A549 (cell line): ENCODE data around the gene SHOC2. TPM values are rescaled to one million over a fixed set of nuclear protein-coding genes. Genes with fewer than 3 reads are reported as not detected.

Source experiments
- ATAC-seq, 2 experiments: fragments of 200-7000 bp in 1 of 2; fragments of >200 bp in 1 of 2; cut with Nextera tagmentation in 1 of 2; cut with Tn5 transposase in 1 of 2; 3 replicates each; pipeline versions ENCODE4 v1.8.0 to v1.9.1; 2018 to 2020; ENCODE audit warnings: mild to moderate bottlenecking in 1 of 2, moderate library complexity in 1 of 2
- CTCF ChIA-PET: fragments of 300-600 bp; sonication (Branson Sonifier 250); formaldehyde crosslinking; extraction: SDS; loops from one replicate; lab custom pipeline; 2021; ENCODE audit warnings: antibody characterized with exemption, inconsistent platforms; lab: Yijun Ruan, JAX
- POLR2A ChIA-PET: fragments of 350-600 bp; formaldehyde crosslinking; extraction: SDS; loops from one replicate; lab custom pipeline; 2021; ENCODE audit warnings: antibody characterized with exemption, inconsistent platforms; lab: Yijun Ruan, JAX
- DNase-seq, 2 experiments: peaks; one replicate each; pipeline versions ENCODE4 v3.0.0 to v3.0.0-alpha.2; 2011 to 2016; ENCODE audit warnings: low read depth in 1 of 2, low spot score in 1 of 2
- FAIRE-seq: peaks from 2 replicates; lab custom pipeline; 2011; peaks lifted over from hg19 to GRCh38; lab: Jason Lieb, UNC
- H3K27ac ChIP-seq, 2 experiments: fragments of >200 bp; sonication (Bioruptor Twin); formaldehyde crosslinking; 3 replicates each; pipeline ENCODE4 v1.5.1; 2016 to 2017
- H3K4me1 ChIP-seq: fragments of >200 bp; sonication (Bioruptor Twin); formaldehyde crosslinking; 3 replicates; pipeline ENCODE4 v1.6.1; 2016
- H3K4me2 ChIP-seq: fragments of >200 bp; sonication (Bioruptor Twin); formaldehyde crosslinking; 3 replicates; pipeline ENCODE4 v1.6.1; 2016
- H3K4me3 ChIP-seq: fragments of >200 bp; sonication (Bioruptor Twin); formaldehyde crosslinking; 3 replicates; pipeline ENCODE4 v1.5.1; 2016
- H3K9me3 ChIP-seq: fragments of >200 bp; sonication (Bioruptor Twin); formaldehyde crosslinking; 3 replicates; pipeline ENCODE4 v1.6.1; 2016
- CBX8 ChIP-seq: fragments of 200-600 bp; sonication (generic); IDR thresholded peaks from 2 replicates; pipeline ENCODE4 v1.6.1; 2016
- CEBPB ChIP-seq, 2 experiments: fragments of >200 bp in 1 of 2; sonication (Bioruptor Twin) in 1 of 2; formaldehyde crosslinking in 1 of 2; IDR thresholded peaks; 2 replicates each; pipeline ENCODE4 v1.6.1; 2012 to 2016
- CHD4 ChIP-seq: fragments of 200-600 bp; sonication (generic); IDR thresholded peaks from 2 replicates; pipeline ENCODE4 v1.6.1; 2016; ENCODE audit warnings: antibody characterized with exemption, mild to moderate bottlenecking, borderline replicate concordance
- ESRRA ChIP-seq: fragments of 150-350 bp; IDR thresholded peaks from 2 replicates; pipeline ENCODE4 v1.6.1; 2014; ENCODE audit warnings: mild to moderate bottlenecking, low read length, borderline replicate concordance
- FOSL2 ChIP-seq, 2 experiments: fragments of 450-650 bp in 1 of 2; fragments of >200 bp in 1 of 2; sonication (Bioruptor Twin) in 1 of 2; formaldehyde crosslinking; IDR thresholded peaks; 2 replicates each; pipeline versions ENCODE4 v1.5.0 to v1.6.1; 2016 to 2020; ENCODE audit warnings: mild to moderate bottlenecking in 1 of 2, moderate library complexity in 1 of 2
- GATA3 ChIP-seq: IDR thresholded peaks from 2 replicates; pipeline ENCODE4 v1.6.1; 2012; ENCODE audit warnings: borderline replicate concordance
- HDAC2 ChIP-seq: fragments of 200-600 bp; sonication (generic); IDR thresholded peaks from 2 replicates; pipeline ENCODE4 v1.6.1; 2016
- JUNB ChIP-seq: fragments of >200 bp; sonication (Bioruptor Twin); formaldehyde crosslinking; IDR thresholded peaks from 2 replicates; pipeline ENCODE4 v1.6.1; 2016
- NR3C1 ChIP-seq: fragments of >200 bp; sonication (Bioruptor Twin); formaldehyde crosslinking; IDR thresholded peaks from 3 replicates; pipeline ENCODE4 v1.6.1; 2017
- PHF8 ChIP-seq: fragments of 200-600 bp; sonication (generic); IDR thresholded peaks from 2 replicates; pipeline ENCODE4 v1.6.1; 2016; ENCODE audit warnings: low read depth, mild to moderate bottlenecking, antibody characterized with exemption, moderate library complexity, borderline replicate concordance
- POLR2A ChIP-seq: IDR thresholded peaks from 2 replicates; pipeline ENCODE4 v1.6.1; 2012; ENCODE audit warnings: mild to moderate bottlenecking, low read length
- POLR2AphosphoS2 ChIP-seq: conservative IDR thresholded peaks from 2 replicates; pipeline ENCODE4 v1.6.1; 2012; ENCODE audit warnings: low read length, improper control_type of control experiment, inconsistent platforms
- RARB ChIP-seq: fragments of 250-450 bp; sonication (Bioruptor Pico); IDR thresholded peaks from 2 replicates; pipeline ENCODE4 v1.8.0; 2021; ENCODE audit warnings: mild to moderate bottlenecking, moderate library complexity
- RFX5 ChIP-seq: fragments of 450-650 bp; IDR thresholded peaks from 2 replicates; pipeline ENCODE4 v1.7.1; 2014; ENCODE audit warnings: antibody characterized with exemption, mild to moderate bottlenecking, moderate library complexity
- SREBF2 ChIP-seq: fragments of 450-650 bp; IDR thresholded peaks from 2 replicates; pipeline ENCODE4 v1.6.1; 2014; ENCODE audit warnings: mild to moderate bottlenecking, moderate library complexity
- TFCP2L1 ChIP-seq: fragments of 250-450 bp; sonication (Bioruptor Pico); IDR thresholded peaks from 2 replicates; pipeline ENCODE4 v1.5.0; 2021; ENCODE audit warnings: mild to moderate bottlenecking
- ZC3H11A ChIP-seq: fragments of 450-650 bp; IDR thresholded peaks from 2 replicates; pipeline ENCODE4 v1.6.1; 2014; ENCODE audit warnings: antibody characterized with exemption, mild to moderate bottlenecking
- ZFP36 ChIP-seq: fragments of 450-650 bp; IDR thresholded peaks from 2 replicates; pipeline ENCODE4 v1.6.1; 2014; ENCODE audit warnings: borderline replicate concordance; ENCODE audit not compliant: partially characterized antibody
- ZSCAN20 ChIP-seq: fragments of 250-450 bp; sonication (Bioruptor Pico); IDR thresholded peaks from 2 replicates; pipeline ENCODE4 v1.8.0; 2022; ENCODE audit warnings: mild to moderate bottlenecking, moderate library complexity
- WGBS: methylation state at CpG from one replicate; pipeline ENCODE4 v1.1.6; 2017; ENCODE audit errors: missing lambda C conversion rate; 5-methylcytosine and 5-hydroxymethylcytosine counted together
- polyA plus RNA-seq, 4 experiments: library from polyadenylated mRNA; depleted of rRNA in 3 of 4; stranded (reverse); fragments of >200 nt; fragmentation: RNase III in 1 of 4; extraction: RNeasy Plus Mini Kit Qiagen cat#74134 plus additional on column Dnase treatment in 1 of 4; gene quantifications; 2 replicates in 3 of 4; 3 replicates in 1 of 4; pipeline ENCODE4 v1.2.3, GENCODE V29; 2011 to 2017
- TF ChIP-seq, protein P1 (sequence below): IDR thresholded peaks from 2 replicates; pipeline ENCODE4 v1.6.1; 2012
- TF ChIP-seq, protein P2 (sequence below): fragments of >200 bp; sonication (Bioruptor Twin); formaldehyde crosslinking; IDR thresholded peaks from 2 replicates; pipeline ENCODE4 v1.6.1; 2016
- TF ChIP-seq, protein P3 (sequence below): fragments of 250-450 bp; sonication (Bioruptor Pico); IDR thresholded peaks from 2 replicates; pipeline ENCODE4 v1.5.0; 2020; ENCODE audit warnings: low read depth, mild to moderate bottlenecking, moderate library complexity
- TF ChIP-seq, protein P4 (sequence below): fragments of >200 bp; sonication (Bioruptor Twin); formaldehyde crosslinking; IDR thresholded peaks from 3 replicates; pipeline ENCODE4 v1.5.1; 2016

SHOC2 gene
- polyA plus RNA-seq, 2 of the 4 experiments (the other 2 are of a cell fraction), result 20.5 to 32.1 TPM

DNA sequence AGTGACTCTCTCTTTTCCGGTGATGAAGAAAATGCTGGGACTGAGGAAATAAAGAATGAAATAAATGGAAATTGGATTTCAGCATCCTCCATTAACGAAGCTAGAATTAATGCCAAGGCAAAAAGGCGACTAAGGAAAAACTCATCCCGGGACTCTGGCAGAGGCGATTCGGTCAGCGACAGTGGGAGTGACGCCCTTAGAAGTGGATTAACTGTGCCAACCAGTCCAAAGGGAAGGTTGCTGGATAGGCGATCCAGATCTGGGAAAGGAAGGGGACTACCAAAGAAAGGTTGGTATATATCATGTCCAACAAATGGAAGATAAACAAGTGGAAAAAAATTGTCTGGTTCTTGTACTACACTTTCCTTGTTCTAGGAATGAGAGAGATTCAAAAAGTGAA is 38.2 kb upstream of the SHOC2 start:
- H3K4me2 ChIP-seq, result no peak overlapping the region
- peaks cover 31% of the 10 kb centered on the region for H3K4me1 ChIP-seq
- WGBS, result 91% methylated on average over 9 of the region's 9 CpGs
- ATAC-seq (no peak), FAIRE-seq (no peak), DNase-seq (no peak)
- POLR2A ChIA-PET, result interaction anchor here (2.3 kb wide), 1 partner anchor 10 kb away, joined by 9 read pairs; the partner anchor contains the start of gene PDCD4
- H3K27ac ChIP-seq, result no peak overlapping the region
- TF ChIP-seq HDAC2, result no peak
- TF ChIP-seq ZC3H11A, result no peak
- TF ChIP-seq RARB (CRISPR knock-in tag), result no peak
- TF ChIP-seq, protein P1, sequence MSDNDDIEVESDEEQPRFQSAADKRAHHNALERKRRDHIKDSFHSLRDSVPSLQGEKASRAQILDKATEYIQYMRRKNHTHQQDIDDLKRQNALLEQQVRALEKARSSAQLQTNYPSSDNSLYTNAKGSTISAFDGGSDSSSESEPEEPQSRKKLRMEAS, result no peak
- CTCF ChIA-PET, result interaction anchor here (2.7 kb wide), 1 partner anchor 12 kb away, joined by 16 read pairs; no protein-coding TSS in a partner anchor
- no peak overlapping the region for H3K4me3 ChIP-seq
- no peaks in the 10 kb centered on the region for H3K9me3 ChIP-seq

DNA sequence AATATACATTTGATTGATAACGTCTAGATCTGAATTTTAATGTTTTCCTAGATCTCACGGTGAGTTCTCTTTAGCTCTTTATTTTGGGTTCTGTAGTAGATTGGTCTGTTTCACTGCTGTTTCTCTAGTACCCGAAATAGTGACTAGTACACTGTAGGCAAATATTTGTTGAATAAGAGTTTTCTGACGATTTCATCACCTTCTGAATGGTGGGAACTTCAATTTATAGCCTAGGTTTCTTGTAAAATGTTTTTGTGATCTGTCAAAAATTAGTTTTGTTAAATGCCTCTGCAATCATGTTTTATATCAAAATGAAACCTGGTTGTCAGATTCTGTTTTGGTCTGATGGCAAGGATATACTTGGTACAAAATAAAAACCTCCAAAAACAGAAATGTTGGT is 37.5 kb upstream of the SHOC2 start:
- ChIA-PET CTCF (interaction anchor here (2.7 kb wide), 1 partner anchor 11 kb away, joined by 16 read pairs; no protein-coding TSS in a partner anchor), POLR2A (interaction anchor here (1.2 to 2.3 kb wide), 2 partner anchors 10 to 37 kb away, joined by 3 to 9 read pairs; partner anchors contain the start of genes BBIP1, PDCD4 and SHOC2)
- FAIRE-seq (no peak), ATAC-seq (no peak), DNase-seq (no peak)
- TF ChIP-seq, protein P2, sequence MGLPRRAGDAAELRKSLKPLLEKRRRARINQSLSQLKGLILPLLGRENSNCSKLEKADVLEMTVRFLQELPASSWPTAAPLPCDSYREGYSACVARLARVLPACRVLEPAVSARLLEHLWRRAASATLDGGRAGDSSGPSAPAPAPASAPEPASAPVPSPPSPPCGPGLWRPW, result no peak
- TF ChIP-seq POLR2AphosphoS2, result no peak
- no peak for TF ChIP-seq CEBPB (IDR thresholded peaks at IDR 0.05)
- TF ChIP-seq, protein P3, sequence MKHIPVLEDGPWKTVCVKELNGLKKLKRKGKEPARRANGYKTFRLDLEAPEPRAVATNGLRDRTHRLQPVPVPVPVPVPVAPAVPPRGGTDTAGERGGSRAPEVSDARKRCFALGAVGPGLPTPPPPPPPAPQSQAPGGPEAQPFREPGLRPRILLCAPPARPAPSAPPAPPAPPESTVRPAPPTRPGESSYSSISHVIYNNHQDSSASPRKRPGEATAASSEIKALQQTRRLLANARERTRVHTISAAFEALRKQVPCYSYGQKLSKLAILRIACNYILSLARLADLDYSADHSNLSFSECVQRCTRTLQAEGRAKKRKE (CRISPR knock-in tag), result no peak
- Histone ChIP-seq H3K4me3 (no peak overlapping the region), H3K4me2 (peak overlapping the region; percentile 24; the same call in 2 of the 3 replicates), H3K4me1 (peaks cover 31% of the 10 kb centered on the region), H3K9me3 (no peaks in the 10 kb centered on the region), H3K27ac (no peak overlapping the region)
- WGBS, result 67% methylated on average over 4 of the region's 4 CpGs

DNA sequence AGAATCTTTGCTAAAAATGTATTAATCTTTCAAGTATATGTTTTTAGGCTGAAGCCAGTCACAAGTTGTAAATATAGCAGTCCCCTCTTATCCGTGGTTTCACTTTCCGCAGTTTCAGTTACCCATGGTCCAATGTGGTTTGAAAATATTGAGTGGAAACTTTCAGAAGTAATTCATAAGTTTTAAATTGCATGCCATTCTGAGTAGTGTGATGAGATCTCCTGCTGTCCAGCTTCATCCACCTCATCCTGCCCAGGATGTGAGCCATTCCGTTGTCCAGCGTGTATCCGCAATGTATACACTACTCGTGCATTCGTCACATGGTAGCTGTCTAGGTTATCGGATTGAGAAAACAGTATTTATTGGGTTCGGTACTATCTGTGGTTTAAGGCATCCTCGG is 35.5 kb upstream of the SHOC2 start:
- CTCF ChIA-PET, result interaction anchor here (1.1 to 2.7 kb wide), 2 partner anchors 9 to 15 kb away, joined by 3 to 16 read pairs; no protein-coding TSS in a partner anchor
- POLR2A ChIA-PET, result interaction anchor here (1.2 kb wide), 2 partner anchors 11 to 13 kb away, joined by 3 read pairs; no protein-coding TSS in a partner anchor
- no peak overlapping the region for H3K27ac ChIP-seq
- no peak overlapping the region for H3K4me3 ChIP-seq
- 91% methylated on average over 10 of the region's 10 CpGs for WGBS
- H3K4me2 ChIP-seq, result no peak overlapping the region
- ATAC-seq (no peak), DNase-seq (no peak), FAIRE-seq (no peak)
- H3K4me1 ChIP-seq, result peaks cover 32% of the 10 kb centered on the region
- TF ChIP-seq PHF8 (no peak), ZSCAN20 (CRISPR knock-in tag) (no peak), RFX5 (no peak)
- TF ChIP-seq, protein P2, result no peak
- TF ChIP-seq, protein P4, sequence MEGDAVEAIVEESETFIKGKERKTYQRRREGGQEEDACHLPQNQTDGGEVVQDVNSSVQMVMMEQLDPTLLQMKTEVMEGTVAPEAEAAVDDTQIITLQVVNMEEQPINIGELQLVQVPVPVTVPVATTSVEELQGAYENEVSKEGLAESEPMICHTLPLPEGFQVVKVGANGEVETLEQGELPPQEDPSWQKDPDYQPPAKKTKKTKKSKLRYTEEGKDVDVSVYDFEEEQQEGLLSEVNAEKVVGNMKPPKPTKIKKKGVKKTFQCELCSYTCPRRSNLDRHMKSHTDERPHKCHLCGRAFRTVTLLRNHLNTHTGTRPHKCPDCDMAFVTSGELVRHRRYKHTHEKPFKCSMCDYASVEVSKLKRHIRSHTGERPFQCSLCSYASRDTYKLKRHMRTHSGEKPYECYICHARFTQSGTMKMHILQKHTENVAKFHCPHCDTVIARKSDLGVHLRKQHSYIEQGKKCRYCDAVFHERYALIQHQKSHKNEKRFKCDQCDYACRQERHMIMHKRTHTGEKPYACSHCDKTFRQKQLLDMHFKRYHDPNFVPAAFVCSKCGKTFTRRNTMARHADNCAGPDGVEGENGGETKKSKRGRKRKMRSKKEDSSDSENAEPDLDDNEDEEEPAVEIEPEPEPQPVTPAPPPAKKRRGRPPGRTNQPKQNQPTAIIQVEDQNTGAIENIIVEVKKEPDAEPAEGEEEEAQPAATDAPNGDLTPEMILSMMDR, result no peak
- no peaks in the 10 kb centered on the region for H3K9me3 ChIP-seq

DNA sequence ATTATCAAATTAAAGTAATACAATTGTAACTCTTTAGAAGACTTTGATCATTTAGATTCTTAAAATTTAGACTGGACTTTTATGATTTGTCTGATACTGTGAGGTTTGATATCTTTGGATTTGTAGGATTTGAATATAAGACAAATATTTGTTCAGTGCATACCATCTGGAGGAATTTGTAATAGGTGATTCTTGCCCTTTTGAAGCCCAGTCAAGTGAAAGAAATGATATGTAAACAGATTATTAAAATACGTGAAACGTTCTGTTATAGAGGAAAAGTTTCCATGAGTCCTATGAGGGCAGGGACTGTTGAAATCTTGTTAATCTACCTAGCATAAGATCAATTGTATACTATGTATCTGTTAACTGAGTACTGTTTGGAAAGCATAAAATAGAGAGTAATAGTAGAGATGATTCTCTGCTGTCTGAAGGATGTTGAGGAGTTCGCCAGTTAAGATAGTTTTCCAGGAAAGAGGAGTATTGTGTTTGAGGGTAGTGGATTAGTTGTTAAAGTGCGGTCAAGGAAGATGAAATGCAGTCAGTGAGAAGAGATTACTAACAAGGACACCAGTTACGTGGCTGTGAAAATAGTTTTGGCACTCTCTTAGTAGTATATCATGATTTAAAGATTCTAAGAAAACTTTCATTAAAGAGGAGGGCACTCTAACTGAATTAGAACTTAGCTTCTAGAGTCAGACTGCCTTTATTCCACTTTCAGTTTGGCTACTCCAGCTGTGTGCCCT is 33.3 kb upstream of the SHOC2 start:
- peaks cover 32% of the 10 kb centered on the region for H3K4me1 ChIP-seq
- WGBS, result 40% methylated on average over 5 of the region's 5 CpGs
- peak overlapping the region; percentile 25 to 70; a peak in 4 of 6 replicates for H3K27ac ChIP-seq
- no peak overlapping the region for H3K4me3 ChIP-seq
- CTCF ChIA-PET, result interaction anchor here (0.5 to 2.5 kb wide), 7 partner anchors 9 to 140 kb away, joined by 3 to 13 read pairs (median 4); no protein-coding TSS in a partner anchor
- FAIRE-seq (no peak), DNase-seq (no peak), ATAC-seq (peak in 1 of 2 experiments; percentile 44; a peak in 4 of 6 replicates)
- no peaks in the 10 kb centered on the region for H3K9me3 ChIP-seq
- peak overlapping the region; percentile 65 for H3K4me2 ChIP-seq
- POLR2A ChIA-PET, result no interaction called here
- TF ChIP-seq SREBF2, result no peak
- TF ChIP-seq ESRRA, result no peak
- no peak for TF ChIP-seq HDAC2
- TF ChIP-seq, protein P4, result no peak
- TF ChIP-seq CBX8, result no peak
- no peak for TF ChIP-seq GATA3
- TF ChIP-seq ZSCAN20 (CRISPR knock-in tag), result no peak
- no peak for TF ChIP-seq CHD4
- TF ChIP-seq NR3C1, result no peak
- TF ChIP-seq FOSL2 (IDR thresholded peaks at IDR 0.05), result no peak
- no peak for TF ChIP-seq FOSL2 (CRISPR knock-in tag; IDR thresholded peaks at IDR 0.05)
- no peak for TF ChIP-seq JUNB
- no peak for TF ChIP-seq POLR2A
- TF ChIP-seq PHF8, result no peak
- no peak for TF ChIP-seq CEBPB (IDR thresholded peaks at IDR 0.05)
- TF ChIP-seq TFCP2L1, result no peak
- no peak for TF ChIP-seq ZFP36
- TF ChIP-seq RARB (CRISPR knock-in tag), result no peak
